HG02870 (cell line): Measurements from ENCODE around the gene ATP9A.
"Not testable (repeated sequence)": the region's sequence is repeated elsewhere in the genome, so short reads cannot be mapped to it uniquely, and the experiment has no call there.

Experiments
- ATAC-seq: cut with Tn5 transposase; IDR thresholded peaks from one replicate; pipeline ENCODE4 v1.9.1; 2021; ENCODE audit warnings: mild to moderate bottlenecking, moderate library complexity; ENCODE audit not compliant: unreplicated experiment

Gene ATP9A, protein sequence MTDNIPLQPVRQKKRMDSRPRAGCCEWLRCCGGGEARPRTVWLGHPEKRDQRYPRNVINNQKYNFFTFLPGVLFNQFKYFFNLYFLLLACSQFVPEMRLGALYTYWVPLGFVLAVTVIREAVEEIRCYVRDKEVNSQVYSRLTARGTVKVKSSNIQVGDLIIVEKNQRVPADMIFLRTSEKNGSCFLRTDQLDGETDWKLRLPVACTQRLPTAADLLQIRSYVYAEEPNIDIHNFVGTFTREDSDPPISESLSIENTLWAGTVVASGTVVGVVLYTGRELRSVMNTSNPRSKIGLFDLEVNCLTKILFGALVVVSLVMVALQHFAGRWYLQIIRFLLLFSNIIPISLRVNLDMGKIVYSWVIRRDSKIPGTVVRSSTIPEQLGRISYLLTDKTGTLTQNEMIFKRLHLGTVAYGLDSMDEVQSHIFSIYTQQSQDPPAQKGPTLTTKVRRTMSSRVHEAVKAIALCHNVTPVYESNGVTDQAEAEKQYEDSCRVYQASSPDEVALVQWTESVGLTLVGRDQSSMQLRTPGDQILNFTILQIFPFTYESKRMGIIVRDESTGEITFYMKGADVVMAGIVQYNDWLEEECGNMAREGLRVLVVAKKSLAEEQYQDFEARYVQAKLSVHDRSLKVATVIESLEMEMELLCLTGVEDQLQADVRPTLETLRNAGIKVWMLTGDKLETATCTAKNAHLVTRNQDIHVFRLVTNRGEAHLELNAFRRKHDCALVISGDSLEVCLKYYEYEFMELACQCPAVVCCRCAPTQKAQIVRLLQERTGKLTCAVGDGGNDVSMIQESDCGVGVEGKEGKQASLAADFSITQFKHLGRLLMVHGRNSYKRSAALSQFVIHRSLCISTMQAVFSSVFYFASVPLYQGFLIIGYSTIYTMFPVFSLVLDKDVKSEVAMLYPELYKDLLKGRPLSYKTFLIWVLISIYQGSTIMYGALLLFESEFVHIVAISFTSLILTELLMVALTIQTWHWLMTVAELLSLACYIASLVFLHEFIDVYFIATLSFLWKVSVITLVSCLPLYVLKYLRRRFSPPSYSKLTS

DNA sequence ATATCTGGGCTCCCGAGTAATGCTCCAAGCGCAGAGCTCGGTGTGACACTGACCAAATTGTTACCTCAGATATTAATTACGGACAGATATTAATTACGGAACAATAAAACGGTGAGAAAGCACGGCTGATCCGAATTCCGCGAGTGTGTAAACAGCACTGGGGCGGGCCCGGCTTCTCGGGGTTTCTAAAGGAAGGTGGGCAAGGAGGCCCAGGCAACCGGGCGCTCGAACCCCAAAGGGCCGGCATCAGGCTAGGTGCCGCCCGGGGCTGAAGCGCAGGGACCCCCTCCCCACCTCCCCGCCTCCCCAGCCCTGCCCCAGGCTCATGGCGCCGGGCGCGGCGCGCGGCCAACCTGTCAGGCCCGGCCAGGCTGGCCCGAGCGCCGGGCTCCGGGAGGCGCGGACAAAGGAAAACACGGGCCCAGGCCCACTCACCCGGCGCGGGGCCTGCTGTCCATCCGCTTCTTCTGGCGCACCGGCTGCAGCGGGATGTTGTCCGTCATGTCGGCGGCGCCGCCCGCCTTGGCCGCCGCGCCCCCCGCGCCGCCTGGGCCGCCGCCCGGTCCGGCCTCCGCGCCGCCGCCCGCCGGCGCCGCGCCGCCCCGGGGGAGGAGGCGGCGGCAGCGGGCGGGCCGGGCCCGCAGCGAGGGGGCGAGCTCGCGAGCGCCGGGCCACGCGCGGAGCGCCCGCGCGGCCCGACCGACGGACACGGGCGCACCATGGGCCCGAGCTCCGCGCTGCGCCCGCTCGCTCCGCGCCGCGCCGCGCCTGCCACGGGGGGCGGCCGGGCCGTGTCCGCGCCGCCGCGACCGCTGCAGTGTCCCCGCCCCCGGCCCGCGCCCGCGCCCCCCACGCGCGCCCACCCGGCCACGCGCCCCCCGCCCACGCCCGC, at the start of gene ATP9A:
TSS of gene ATP9A (minus strand) at position 524 of the 892 bp plus-strand sequence. CDS start at position 503, 21 bp downstream.
- no peak for ATAC-seq

DNA sequence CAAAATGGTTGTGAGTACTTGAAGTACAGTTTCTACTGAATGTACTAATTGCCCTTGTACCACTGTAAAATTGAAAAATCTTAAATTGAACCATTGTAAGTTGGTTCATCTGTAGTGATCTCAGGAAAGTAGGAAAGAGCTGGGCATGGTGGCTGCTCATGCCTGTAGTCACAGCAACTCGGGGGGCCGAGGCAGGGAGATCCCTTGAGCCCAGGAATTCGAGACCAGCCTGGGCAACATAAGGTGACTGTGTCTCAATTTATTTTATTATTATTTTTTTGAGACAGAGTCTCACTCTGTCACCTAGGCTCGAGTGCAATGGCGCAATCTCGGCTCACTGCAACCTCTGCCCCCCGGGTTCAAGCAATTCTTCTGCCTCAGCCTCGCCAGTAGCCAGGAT, 48.7 kb upstream of the ATP9A start:
- not testable (repeated sequence) for ATAC-seq

DNA sequence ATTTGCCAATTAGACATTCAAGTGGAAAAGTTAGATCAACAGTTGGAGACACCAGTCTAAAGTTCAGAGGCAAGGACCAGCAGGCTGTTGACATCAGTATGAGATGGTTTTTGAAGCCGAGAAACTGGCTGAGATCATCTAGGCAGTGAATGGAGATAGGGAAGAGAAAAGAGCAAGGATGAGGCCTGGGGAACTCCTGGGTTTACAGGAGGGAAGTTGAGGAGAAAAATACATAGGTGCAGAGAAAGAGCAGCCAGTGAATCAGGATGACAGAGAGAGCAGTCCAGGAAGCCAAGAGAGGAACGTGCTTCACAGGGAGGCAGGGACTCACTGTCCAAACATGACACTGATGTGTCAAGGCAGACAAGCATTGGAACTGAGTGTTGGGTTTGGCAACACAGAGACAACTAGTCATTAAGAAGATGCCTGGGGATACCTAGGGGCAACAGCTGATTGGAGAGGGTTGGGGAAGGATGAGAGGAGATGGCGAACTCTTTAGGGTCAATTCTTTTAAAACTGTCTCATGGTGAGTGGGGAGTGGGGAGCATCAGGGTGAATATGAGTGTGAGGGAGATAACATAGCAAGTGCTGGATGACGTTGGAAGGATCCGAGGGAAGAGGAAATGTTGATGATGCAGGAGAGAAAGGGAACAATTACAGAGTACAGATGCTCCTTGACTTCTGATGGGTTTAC, 47.3 kb upstream of the ATP9A start:
- no peak for ATAC-seq

DNA sequence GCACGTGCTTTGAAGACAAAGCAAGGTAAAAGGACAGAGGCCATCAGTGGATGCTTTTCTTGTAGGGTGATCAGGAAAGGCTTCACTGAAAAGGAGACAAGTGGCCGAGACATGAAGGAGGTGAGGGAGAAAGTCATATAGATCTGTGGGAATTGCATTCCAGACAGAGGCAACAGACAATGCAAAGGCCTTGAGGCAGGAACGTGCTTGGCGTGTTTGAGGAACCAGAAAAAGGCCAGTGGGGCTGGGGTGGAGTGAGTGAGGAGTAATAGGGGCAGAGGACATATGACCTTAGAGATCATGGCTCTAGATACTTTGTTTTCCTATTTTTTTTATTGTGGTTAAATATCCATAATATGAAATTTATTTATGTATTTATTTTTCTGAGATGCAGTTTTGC, 44.7 kb upstream of the ATP9A start:
- ATAC-seq = no peak

DNA sequence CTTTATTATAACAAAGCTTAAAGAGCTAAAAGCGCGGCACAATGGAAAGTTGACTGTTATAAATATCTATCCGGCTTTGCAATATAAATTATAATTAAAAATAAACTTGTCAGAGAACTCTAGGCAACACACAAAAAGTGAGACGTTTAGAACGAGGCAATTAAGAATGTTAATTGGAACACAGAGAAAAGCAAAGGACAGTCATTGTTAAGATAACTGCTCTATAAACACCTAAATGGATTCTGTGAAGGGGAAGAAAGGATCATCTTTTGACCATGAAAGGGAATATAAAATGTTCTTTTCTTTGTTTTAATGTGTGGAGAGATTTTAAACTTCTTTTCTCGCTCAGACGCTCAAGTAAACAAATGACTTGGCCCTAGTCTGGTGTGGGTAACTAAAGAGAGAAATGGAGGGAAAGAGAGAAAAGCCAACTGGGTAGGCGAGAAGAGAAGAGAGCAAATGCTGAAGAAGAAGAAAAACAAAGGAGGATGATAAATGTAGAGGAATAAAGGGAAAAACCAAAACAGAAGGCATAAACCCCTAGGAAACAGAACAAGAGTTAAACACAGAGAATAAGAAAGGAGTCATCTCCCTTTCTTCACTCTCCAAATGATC, 43.4 kb upstream of the ATP9A start:
- ATAC-seq = no peak

DNA sequence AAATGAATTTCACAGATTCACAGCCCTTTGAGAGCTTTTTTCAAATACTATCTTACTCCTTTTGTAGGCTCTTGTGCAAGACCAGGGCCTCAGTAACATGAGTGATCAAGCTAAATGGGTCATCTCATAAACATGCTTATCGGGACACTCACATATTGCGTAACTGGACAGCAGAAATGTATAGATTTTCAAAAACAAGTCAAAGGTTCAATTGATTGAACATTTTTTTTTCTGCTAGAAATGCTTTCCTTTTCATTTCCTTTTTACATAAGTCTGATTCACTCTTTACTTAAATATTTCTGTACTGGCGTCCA, 42.8 kb upstream of the ATP9A start:
- no peak for ATAC-seq

DNA sequence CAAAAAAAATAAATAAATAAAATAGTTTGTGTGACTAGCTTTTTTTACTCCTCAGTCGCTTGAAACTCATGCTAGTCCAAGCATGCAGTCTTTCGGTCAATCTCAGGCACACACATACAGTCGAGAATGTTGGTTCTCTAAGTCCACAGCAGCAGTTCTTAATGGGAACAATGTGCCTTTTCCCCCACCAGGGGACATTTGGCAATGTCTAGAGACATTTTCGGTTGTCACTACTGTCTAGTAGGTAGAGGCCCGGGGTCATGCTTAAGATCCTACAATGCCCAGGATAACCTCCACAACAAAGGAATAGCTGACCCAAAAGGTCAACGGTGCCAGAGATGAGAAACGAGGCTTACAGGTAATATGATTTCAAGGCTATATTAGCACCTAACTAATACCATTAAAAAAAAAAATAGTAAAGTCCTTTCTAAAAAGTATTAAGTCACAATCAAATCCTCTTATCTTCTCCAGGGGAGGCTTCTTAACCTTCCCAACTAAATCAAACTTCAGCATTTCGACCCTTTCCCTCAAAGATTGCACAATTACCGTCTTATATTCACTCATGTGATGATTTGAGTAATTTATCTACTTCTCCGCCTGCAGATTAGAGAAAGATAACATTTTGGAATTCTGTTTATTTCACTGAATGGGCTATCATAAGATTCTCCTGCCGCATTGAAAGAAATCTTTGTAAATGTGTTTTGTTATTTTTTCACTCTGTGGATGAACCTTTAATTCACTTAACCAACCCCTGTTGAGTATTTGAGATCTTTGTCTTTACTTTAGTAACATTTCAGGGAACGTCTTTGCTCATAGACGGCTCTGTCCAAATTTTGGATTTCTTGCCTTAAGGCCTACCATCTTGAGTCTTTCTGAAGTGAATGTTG, 42.2 kb upstream of the ATP9A start:
- no peak for ATAC-seq

DNA sequence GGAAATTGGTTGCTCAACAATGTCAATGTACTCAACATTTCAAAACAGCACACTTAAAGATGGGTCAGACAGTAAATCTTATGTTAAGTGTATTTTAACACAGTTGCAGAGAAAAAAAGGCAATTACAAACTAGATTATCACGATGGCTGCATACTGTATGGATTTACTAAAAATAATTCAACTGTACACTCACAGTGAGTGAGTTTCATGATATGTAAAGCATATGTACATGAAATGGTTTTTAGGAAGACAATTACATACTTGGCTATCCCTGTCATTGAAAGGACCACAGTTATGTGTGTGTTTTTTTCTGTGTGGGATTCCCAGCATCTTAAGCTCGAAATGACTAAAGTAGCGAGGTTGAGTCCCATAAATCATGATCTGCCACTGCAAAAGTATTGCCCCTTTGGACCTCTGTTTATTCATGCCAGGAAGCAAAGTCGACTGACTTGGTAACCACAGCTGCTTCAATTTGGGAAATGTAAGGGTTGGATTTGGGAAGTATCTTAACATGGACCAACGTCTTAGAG, 39.6 kb upstream of the ATP9A start:
- ATAC-seq = no peak

DNA sequence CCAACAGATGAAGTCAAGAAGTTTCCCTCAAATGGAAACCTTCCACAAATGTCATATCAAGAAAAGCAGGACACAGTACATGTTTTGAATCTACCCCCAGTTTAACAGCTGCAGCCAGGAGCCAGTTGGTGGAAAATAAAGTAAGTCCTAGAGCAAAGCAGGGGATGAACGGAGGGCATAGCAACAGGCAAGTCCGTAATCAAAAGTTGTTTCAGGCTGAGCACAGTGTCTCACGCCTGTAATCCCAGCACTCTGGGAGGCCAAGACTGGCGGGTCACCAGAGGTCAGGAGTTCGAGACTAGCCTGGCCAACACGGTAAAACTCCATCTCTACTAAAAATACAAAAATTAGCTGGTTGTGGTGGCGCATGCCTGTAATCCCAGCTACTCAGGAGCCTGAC, 36.6 kb upstream of the ATP9A start:
- no peak for ATAC-seq

DNA sequence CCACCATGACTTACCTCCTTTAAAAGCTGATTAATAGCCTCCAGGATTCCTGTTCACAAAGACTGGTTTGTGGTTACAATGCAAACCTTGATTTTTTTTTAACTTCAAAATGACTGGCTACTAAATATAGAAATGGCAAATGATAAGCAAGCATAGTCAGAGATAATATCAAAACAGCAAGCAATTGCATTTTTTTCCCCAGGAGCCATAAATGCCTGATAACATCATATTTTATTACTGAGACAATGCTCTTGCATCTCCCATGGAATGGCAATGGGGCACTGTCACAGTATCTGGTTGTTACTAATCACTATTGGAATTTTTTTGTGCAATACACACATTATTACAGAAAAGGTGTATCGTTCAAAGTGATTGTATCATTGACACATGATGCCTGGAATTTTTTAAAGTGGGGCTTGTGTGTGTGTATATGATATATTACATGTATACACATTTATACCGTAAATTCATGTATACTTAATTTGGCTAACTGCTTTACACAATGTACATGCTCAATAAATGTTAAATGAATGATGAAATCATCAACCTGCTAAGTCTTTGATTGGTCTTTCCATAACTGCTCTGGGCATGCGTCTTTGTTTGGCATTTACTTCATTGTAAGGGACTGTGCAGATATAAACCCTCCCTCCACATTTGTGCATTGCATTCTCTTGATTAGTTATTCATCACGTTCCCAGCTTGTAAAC, 35.1 kb upstream of the ATP9A start:
- ATAC-seq = no peak

DNA sequence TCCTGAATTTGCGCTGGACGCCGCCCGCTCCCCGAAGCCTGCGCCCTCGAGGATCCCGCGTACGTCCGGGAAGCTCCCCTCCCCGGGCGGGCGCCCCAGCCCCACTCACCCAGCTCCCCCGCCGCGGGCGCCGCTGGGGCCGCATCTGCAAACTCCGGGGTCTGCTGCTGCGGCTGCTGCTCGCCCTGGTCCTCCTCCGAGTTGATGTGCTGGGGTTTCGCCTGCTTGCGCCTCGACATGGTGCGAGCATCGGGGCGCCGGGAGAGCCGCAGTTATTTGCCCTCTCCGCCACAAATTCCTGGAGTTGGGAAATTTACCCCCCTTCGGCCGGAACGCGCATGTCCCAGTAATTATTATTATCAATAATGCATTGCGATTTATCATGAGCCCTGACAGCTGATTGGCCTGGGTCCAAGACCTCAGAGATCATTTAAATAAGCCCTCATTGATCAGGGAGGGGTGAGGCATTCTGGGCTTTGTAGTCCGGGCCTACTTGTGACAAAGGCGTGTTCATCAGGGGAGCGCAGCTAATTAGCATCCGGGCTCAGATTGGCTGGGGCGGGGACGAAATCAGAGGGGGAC, 34.1 kb upstream of the ATP9A start, which contains the start of gene SALL4:
TSS of gene SALL4 (minus strand) at position 352 of the 582 bp plus-strand sequence. CDS start at position 239, 113 bp downstream.
- no peak for ATAC-seq

DNA sequence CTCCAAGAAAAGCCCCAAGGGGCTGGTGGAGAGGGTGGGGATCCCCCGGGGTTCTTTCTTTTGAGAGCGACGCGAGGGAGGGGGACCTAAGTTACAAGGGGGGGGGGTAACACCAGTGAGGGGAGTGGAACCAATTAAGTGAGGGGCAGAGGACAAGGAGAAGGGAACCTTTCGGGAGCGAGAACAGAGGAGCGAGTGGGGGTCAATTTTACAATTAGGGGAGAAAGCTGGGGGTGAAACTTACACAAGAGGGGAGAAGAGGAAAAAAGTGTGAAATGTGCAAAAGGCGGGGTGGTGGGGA, 33.6 kb upstream of the ATP9A start:
- ATAC-seq = no peak

DNA sequence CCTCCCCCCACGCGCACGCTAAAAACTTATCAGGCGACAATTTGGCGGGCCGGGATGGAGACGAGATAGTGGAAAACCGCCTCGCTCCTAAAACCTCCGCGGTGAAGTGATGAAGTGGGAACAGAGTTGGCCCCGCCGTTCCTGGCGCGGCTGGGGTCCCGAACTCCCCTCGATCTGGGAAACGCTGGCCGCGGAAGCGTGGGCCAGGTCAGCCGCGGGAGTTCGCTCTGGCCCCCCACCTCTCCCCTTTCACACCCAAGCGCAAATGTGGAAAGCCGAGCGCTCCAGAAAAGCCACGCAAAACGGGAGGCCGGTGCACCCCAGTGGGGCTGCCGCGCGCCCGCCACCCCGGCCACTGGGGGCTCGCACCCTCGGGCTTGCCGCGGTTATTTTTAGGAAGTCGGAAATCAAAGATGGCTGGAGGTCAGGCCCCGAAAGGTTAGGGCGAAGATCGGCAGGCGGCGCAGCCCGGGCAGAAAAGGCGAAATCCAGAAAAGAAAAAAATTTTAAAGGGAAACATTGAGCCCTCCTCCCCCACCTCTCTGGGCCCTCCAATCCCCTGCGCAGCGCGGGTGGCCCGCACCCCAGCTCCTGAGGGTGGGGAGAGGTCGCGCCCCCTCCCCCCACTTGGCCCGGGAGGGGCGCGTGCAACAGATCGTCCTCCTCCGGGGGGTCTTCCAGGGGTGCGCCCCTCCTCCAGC, 33.1 kb upstream of the ATP9A start:
- ATAC-seq = no peak

DNA sequence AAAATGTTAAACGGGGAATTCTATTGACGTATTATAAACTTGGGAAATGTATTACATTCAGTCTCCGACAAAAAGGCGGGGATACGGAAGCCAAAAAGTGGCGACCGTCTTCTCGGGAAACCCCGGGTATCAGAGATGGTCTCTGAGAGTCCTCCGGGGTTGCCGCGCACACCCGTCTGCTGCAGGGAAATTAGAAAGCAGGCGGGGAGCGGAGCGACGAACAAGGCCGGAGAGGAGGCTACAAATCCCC, 32.6 kb upstream of the ATP9A start:
- no peak for ATAC-seq

DNA sequence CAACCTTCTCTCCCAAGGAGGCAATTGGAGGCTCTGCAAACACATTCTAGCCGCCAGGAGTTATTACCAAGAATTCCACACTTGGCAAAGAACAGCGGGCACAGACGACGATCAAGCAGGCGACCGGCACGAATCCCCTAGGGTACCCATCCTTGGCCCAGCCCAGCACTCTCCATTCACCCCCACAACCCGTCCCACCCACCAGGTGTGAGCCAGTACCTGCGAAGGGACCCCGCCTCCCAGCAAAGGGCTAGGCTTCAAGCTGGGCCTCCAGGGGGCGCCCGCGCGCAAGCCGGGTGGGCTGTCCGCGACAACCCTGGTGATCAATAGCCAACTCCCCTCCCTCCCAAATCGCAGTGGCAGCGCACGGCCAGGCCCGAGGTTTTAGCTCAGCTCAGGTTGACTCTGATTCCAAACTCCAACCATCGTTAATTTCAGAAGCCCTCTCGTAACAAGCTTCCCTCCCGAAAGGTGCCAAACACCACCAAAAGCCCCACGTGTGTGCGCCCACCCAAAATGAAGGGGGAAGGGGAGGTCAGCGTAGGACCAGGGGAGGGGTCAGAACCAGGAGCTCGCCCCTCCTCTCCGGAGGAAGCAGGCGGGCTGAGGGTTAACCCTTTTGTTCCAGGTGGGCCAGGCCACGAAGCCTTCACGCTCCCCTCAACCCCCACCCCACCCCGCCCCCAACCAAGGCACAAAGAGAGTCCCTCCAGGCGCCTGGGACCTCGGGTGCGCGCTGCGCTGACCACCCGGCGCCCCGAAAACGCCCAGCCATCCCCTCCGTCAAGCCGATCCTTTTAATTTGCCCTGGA, 32.1 kb upstream of the ATP9A start:
- ATAC-seq = no peak

DNA sequence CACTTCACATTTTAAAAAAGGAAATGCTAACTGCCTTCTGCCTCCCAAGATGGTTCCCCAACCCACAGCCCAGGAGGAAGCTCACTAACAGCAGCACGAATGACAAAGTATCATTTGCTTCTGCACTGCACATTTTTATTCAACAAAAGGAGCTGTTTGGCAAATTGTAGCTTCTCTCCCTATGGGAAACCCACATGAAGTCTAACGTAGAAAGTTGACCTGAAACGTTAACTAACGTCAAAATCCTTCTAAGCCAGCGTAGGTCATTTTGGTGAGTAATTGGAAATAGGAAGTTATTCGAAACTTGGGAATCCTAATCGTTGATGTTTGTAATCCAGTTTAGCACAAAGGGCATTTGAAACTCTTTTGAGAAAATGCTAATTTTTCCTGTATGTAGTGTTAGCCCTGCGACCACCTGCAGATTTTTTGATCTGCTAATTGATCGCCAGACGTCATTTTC, 31.2 kb upstream of the ATP9A start:
- no peak for ATAC-seq
